Testis (tissue), 2 donors: ENCODE measurements around the gene HCFC1R1.

Source experiments
- POLR2A ChIP-seq: fragments of 450-650 bp; IDR thresholded peaks from one replicate; pipeline ENCODE4 v1.6.1; 2017; ENCODE audit warnings: antibody characterized with exemption, mild to moderate bottlenecking, moderate library complexity
- TF ChIP-seq, protein P1 (sequence below), 3 experiments: fragments of 450-650 bp in 2 of 3; fragments of 200-600 bp in 1 of 3; sonication (generic) in 1 of 3; IDR thresholded peaks; one replicate each; pipeline ENCODE4 v1.5.1; 2016 to 2019; ENCODE audit warnings: antibody characterized with exemption in 3 of 3, mild to moderate bottlenecking in 2 of 3, moderate library complexity in 1 of 3

- TF ChIP-seq, protein P1, sequence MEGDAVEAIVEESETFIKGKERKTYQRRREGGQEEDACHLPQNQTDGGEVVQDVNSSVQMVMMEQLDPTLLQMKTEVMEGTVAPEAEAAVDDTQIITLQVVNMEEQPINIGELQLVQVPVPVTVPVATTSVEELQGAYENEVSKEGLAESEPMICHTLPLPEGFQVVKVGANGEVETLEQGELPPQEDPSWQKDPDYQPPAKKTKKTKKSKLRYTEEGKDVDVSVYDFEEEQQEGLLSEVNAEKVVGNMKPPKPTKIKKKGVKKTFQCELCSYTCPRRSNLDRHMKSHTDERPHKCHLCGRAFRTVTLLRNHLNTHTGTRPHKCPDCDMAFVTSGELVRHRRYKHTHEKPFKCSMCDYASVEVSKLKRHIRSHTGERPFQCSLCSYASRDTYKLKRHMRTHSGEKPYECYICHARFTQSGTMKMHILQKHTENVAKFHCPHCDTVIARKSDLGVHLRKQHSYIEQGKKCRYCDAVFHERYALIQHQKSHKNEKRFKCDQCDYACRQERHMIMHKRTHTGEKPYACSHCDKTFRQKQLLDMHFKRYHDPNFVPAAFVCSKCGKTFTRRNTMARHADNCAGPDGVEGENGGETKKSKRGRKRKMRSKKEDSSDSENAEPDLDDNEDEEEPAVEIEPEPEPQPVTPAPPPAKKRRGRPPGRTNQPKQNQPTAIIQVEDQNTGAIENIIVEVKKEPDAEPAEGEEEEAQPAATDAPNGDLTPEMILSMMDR (IDR thresholded peaks at IDR 0.05), result no peak
- no peak for TF ChIP-seq POLR2A
These were observed 5.9 kb upstream of the HCFC1R1 start for GRCh38 chr16:3029491-3030221.
